Tongue (tissue), 2 donors: ENCODE measurements around the gene MAGI1. TPM values are rescaled to one million over a fixed set of nuclear protein-coding genes. Genes with fewer than 3 reads are reported as not detected.
"Not testable (repeated sequence)": the region's sequence is repeated elsewhere in the genome, so short reads cannot be mapped to it uniquely, and the experiment has no call there.

Experiments
- DNase-seq: peaks from one replicate; pipeline ENCODE4 v3.0.0-alpha.2; 2015
- total RNA-seq: library from RNA; depleted of rRNA; stranded (reverse); fragments of >200 nt; gene quantifications from one replicate; pipeline ENCODE4 v1.2.3, GENCODE V29; 2014

Gene MAGI1
- total RNA-seq, 1 donor from 2014 or later, result 62.1 TPM

DNA sequence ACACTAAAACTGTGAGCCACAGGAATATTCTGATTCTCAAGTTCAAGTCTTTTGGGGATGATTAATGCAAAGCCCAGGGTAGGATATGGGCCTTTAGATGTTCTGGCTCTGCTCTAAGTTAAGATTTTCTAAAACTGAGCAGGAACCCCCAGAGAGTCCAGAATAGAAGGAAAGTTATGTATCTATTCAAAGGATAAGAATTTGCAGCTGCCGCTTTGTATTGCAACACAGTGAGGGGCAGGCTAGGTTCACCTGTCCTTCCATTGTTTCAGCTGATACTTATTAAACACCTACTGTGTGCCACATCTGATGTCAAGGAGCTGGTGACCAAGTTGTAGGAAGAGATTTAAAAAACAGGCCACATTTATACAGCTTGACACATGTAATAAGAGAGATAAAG, 290.4 kb downstream of the MAGI1 start:
- DNase-seq, result no peak

- DNase-seq, result no peak
Observed at GRCh38 chr3:65746848-65747247, 291.9 kb downstream of the MAGI1 start.

DNA sequence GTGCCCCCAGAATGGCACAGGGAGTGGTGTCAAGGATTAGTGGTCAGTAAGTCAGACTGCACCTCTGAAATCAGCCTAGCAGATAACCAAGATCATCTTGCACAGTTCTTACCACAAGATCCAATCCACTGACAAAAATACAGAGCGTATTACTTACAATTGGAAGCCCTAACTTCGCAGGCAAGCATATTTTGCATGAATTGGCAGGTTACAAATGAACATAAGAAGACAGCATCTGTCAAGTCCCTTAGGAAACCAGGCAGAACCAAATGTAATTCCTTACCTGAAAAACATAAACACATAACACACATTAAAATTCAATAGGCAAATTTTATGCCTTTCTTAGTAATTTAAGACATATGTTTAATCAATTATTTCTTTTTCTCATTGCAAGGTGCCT, 293.4 kb downstream of the MAGI1 start:
- DNase-seq, result no peak

DNA sequence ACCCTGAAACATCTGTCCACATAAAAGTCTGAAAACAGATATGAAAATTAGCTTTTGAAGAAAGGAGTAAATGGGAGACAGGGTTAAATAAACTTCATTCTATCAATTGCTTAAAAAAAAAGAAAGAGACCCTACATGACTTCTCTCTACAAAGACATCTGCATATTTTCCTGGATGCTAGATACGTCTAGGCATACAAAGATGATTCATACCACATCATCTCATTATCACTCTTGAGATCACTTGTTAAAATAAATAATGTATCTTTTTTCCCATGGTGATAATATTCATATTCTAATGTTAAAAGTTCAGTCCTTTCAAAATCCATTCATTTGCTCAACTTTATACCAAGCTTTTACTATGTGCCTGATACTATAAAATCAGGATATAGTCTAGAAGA, 295.8 kb downstream of the MAGI1 start:
- no peak for DNase-seq

GRCh38 chr3:65741540-65741939, 297.2 kb downstream of the MAGI1 start:
- no peak for DNase-seq

DNA sequence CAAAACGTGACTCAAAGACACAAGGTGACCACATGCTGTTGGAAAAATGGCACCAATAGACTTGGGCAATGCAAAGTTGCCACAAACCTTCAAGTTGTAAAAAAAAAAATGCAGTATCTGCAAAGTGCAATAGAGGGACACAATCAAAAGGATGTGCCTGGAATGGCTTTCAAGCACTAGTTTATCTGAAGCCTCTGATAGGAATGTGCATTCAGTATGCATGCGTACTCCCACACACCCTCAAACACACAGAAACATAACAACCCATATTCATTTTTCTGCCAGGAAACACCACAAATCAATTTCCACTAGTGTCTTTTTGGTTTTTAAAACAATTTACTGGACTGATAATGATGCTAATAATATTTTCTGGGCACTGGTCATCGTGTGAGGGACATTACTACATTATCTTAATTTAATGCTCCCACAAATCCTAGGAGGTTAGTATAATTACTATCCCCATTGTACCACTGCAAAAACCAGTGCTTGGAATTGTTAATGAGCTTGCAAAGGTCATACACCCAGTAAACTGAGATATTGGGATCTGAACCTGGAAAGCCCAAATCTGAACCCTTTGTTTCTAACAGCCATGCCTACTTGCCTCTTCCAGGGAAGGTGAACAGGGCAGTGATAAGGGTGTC, 298.7 kb downstream of the MAGI1 start:
- DNase-seq, result no peak

GRCh38 chr3:65734792-65735191, 303.9 kb downstream of the MAGI1 start:
- DNase-seq, result no peak

- no peak for DNase-seq
Observed at GRCh38 chr3:65734382-65734781, 304.3 kb downstream of the MAGI1 start.

DNA sequence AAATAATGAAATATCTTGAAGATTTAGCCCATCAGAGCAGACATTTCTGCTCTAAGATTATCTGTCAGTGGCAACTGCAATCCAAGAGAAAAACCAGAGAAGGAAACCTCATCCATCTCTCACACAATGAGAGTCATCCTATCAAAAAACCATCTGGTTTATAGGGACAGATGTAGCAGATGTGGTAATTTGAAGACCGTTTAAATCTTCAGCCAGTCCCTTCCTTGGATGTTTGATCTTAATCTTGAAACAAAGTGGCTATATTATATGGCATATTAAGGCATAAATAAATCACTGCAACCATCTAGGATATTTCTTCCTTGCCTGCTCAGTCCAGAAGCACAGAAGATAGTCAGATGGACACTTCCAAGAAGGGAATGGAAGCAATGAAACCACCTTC, 305.3 kb downstream of the MAGI1 start:
- DNase-seq, result no peak

DNA sequence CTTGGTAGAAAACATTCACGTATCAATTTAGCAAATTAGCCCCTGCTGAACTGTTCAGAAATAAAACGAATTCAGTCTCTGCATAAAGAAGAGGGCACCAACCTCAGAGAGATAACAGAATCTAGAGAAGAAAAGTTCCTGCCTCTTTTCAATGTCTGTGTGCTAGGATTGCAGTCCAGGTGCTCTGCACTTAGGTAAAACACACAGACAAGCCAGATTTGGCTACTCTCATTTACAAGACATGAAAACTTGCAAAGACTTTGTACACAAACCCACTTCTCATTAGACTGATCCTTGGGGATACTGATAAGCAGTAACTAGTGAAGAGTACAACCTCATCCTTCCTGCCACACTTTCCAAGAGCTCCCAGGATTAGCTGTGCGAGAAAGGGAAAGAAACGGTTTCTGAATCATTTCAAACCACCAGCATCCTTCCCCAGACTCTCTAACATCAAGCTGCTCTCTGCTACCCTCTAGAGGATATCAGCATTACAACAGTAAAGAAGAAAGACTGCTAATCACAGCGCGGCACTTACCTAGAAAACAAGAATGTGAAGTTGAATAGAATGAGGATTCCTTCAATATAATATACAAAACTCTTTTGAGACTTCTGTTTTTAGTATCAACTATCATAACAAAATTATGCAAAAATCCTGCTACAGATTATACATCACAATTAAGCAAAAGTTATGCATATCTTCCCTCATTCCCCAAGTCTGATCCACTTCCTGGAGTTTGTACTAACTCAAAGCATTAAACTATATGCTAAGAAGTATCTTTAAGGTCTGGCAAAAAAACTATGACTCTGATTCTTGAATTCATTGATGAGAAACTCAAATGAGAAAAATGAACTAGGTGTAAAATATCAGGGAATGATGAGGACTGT, 306.4 kb downstream of the MAGI1 start:
- DNase-seq, result peak; percentile 91

GRCh38 chr3:65730449-65730848, 308.3 kb downstream of the MAGI1 start:
- no peak for DNase-seq

GRCh38 chr3:65729973-65730372, 308.7 kb downstream of the MAGI1 start:
- DNase-seq, result no peak

DNA sequence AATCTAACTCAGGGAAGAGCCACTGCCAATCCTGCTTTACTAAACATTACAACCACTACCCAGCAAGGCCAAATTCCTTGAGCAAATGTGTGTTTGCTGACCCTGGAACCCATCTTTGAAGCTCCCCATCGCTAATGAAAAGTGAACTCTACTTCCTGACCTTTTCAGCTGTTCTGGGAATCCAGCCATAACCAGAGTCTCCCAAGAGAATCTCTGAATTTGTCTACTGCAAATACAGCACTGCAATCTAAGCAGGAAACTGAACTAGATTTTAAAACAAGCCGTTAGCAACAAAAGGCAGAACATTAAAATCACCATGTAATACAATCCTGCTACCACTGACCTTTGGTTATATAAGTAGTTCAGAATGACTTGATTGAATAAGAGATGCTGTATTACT, 309.2 kb downstream of the MAGI1 start:
- peak; percentile 90 for DNase-seq

GRCh38 chr3:65728138-65728537, 310.6 kb downstream of the MAGI1 start:
- DNase-seq, result no peak

DNA sequence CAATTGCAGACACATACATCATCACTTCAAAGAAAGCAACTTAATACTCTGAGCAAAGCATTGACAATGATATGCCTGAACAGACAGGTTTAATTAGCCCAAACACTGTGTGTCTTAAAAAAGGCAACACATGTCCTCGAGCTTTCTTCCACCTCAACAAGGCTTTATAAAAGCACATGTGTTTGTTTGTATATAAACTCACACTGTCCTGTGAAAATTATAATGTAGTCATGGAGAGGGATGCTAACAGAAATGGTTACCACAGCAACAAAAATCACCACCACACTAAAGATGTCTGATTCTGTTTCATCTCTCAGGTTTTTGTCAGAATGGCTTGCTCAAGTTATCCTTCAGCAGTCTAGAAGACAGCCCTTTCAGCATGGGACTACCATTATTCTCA, 314.7 kb downstream of the MAGI1 start:
- no peak for DNase-seq

DNA sequence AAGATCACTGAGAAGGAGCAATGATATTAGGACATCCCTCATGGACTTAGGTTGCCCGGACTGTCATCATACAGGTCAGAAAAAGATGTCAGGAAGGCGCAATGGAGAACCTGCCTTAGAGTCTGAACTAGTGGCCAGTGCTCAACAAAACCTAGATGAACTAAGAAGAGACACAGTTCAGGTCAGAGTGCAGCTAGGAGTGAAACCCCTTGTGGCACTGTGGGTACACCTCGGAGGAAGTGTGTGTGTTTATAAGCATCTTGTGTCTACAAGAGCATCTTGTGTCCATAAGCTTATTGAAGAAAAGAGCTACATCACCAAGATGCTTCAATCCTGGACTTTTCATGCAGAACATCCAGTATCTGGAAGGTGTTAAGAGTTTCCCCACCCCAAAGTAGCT, 315.7 kb downstream of the MAGI1 start:
- DNase-seq, result no peak

DNA sequence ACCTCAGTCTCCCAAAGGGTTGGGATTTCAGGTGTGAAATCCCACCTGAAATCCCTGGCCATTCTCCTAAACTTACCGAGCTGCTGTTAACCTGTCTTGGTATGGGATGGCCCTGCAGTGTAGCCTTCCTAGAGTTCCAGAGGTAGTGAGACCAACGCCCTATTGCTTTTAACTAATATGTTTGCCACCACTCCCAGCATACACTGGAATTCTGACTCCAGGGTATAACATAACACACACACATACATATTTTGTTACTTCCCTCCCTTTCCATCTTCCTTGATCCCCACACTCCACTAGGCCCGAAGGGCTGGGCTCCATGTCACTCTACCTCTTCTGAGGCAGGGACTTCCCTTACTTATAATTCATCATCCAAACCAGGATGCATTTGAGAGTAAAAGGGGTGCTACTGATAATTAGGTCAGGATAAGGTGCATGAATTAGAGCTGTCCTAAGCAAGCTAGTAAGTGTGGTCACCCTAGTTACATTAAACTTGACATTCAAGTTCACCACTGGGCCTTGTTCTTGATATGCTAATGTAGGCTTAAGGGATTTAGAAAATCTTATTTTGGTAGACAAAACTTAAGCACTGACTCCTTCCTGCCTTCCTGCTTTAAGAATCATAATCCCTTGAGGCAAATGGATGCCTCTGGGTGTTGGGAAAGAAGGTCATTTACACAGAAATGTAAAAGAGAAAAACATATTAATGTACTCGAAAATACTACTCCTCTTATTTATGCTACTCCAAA, 317.6 kb downstream of the MAGI1 start:
- DNase-seq, result no peak

DNA sequence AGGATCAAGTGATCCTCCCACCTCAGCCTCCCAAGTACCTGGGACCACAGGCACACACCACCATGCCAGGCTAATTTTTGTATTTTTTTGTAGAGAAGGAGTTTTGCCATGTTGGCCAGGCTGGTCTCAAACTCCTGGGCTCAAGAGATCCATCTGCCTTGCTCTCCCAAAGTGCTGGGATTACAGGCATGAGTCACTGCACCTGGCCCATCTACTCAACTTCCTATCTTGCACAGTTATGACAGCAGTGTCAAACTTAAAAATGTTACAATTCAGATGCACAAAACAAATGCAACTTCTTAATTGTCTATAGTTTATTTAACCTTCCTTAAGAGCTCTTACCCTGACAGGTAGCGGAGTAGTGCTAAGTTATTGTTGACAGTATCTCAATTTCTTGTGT, 319.1 kb downstream of the MAGI1 start:
- not testable (repeated sequence) for DNase-seq

GRCh38 chr3:65717676-65718346, 320.9 kb downstream of the MAGI1 start:
- DNase-seq, result no peak

DNA sequence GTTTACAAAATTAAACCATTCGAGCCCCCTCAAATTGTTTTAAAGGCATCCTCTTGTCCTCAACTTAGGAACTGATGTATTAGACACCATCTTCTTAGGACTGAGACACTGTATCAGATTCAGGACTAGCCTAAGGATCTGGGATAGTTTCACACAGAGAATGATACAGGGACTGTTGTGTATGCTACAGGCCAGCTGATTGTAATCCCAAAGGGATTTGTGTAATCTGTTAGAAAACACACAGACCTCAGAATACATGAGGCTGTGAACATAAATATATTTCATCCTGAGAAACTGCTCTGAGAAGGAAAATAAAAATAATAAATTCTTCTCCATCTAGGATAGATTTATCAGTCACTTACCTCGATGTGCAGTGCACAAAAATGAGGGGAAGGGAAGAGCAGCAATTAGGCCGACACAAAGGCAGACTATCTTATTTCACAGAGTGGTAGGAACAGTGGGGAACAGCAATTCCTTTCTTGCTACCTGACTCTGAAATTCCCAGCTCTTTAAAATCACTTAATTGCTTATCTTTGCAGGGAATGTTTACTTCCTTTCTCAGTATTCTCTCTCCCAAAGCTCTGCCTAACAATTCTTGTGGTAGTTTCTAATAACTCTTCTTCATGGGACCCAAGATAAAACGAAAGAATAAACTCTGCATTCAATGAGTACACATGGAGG, 322.5 kb downstream of the MAGI1 start:
- DNase-seq, result no peak

- DNase-seq, result peak; percentile 66
Observed at GRCh38 chr3:65714134-65714533, 324.6 kb downstream of the MAGI1 start.

DNA sequence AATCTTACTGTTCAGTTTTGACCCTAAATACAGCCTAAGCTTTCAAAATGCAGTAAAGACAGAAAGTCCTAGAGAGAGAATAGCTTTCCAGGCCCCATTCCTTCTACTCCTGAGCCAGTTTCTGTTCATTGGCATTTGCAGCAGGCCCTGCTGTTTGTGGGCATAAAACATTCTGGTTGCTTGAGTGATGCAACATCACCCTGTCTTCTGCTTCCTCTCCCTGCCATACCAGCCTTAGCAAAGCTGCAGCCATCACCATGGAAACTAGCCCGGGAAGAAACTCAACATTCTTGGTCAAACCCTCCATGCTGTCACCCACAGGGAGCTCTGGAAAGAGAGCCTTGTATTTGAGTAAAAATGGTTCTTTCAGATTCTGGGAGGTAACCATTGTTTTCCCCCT, 325.7 kb downstream of the MAGI1 start:
- peak; percentile 39 for DNase-seq
